ENCODE results near the gene ZRANB1. TPM values are rescaled to one million over a fixed set of nuclear protein-coding genes. Genes with fewer than 3 reads are reported as not detected.

Gene ZRANB1
- total RNA-seq, 1 donor from 2014 or later: 28.9 TPM

- peak overlapping the region; percentile 45 for H3K27ac Mint-ChIP-seq (ENCODE audit: unreplicated experiment)
- TF ChIP-seq CTCF (IDR thresholded peaks at IDR 0.05; ENCODE audit: partially characterized antibody, unreplicated experiment): no peak
Observed at GRCh38 chr10:125016611-125017202, 74.8 kb downstream of the ZRANB1 start.

GRCh38 chr10:125017547-125018298 is 75.8 kb downstream of the ZRANB1 start:
- peak; percentile 34 for DNase-seq
- TF ChIP-seq CTCF (IDR thresholded peaks at IDR 0.05; ENCODE audit: partially characterized antibody, unreplicated experiment): no peak
- peaks cover 16% of the 10 kb centered on the region for H3K27me3 Mint-ChIP-seq (ENCODE audit: unreplicated experiment)
- peaks cover 11% of the 10 kb centered on the region for H3K36me3 Mint-ChIP-seq (ENCODE audit: unreplicated experiment)
- peaks cover 36% of the 10 kb centered on the region for H3K9me3 Mint-ChIP-seq (ENCODE audit: unreplicated experiment)
- H3K4me1 Mint-ChIP-seq (ENCODE audit: low read depth, unreplicated experiment): peaks cover 37% of the 10 kb centered on the region
- H3K27ac Mint-ChIP-seq (ENCODE audit: unreplicated experiment): peak overlapping the region; percentile 45
- peak overlapping the region; percentile 42 for H3K4me3 Mint-ChIP-seq (ENCODE audit: unreplicated experiment)

More at GRCh38 chr10:125016611-125017202, 74.8 kb downstream of the ZRANB1 start:
- Mint-ChIP-seq H3K36me3 (ENCODE audit: unreplicated experiment) (peaks cover 11% of the 10 kb centered on the region), H3K4me1 (ENCODE audit: low read depth, unreplicated experiment) (peaks cover 30% of the 10 kb centered on the region), H3K4me3 (ENCODE audit: unreplicated experiment) (no peak overlapping the region), H3K27me3 (ENCODE audit: unreplicated experiment) (peaks cover 17% of the 10 kb centered on the region), H3K9me3 (ENCODE audit: unreplicated experiment) (peaks cover 32% of the 10 kb centered on the region)
- no peak for DNase-seq

- H3K27ac Mint-ChIP-seq (ENCODE audit: unreplicated experiment): peak overlapping the region; percentile 23
- H3K36me3 Mint-ChIP-seq (ENCODE audit: unreplicated experiment): peaks cover 11% of the 10 kb centered on the region
- H3K4me3 Mint-ChIP-seq (ENCODE audit: unreplicated experiment): no peak overlapping the region
- peaks cover 33% of the 10 kb centered on the region for H3K9me3 Mint-ChIP-seq (ENCODE audit: unreplicated experiment)
- TF ChIP-seq CTCF (IDR thresholded peaks at IDR 0.05; ENCODE audit: partially characterized antibody, unreplicated experiment): no peak
- DNase-seq: no peak
- H3K27me3 Mint-ChIP-seq (ENCODE audit: unreplicated experiment): peaks cover 17% of the 10 kb centered on the region
- peaks cover 41% of the 10 kb centered on the region for H3K4me1 Mint-ChIP-seq (ENCODE audit: low read depth, unreplicated experiment)
Observed at GRCh38 chr10:125018576-125019143, 76.7 kb downstream of the ZRANB1 start.

GRCh38 chr10:125020386-125020785 is 78.5 kb downstream of the ZRANB1 start:
- peaks cover 7% of the 10 kb centered on the region for H3K36me3 Mint-ChIP-seq (ENCODE audit: unreplicated experiment)
- no peak for DNase-seq
- H3K9me3 Mint-ChIP-seq (ENCODE audit: unreplicated experiment): peaks cover 32% of the 10 kb centered on the region
- H3K4me1 Mint-ChIP-seq (ENCODE audit: low read depth, unreplicated experiment): peaks cover 50% of the 10 kb centered on the region
- peaks cover 17% of the 10 kb centered on the region for H3K27me3 Mint-ChIP-seq (ENCODE audit: unreplicated experiment)
- no peak overlapping the region for H3K4me3 Mint-ChIP-seq (ENCODE audit: unreplicated experiment)
- TF ChIP-seq CTCF (IDR thresholded peaks at IDR 0.05; ENCODE audit: partially characterized antibody, unreplicated experiment): no peak
- no peak overlapping the region for H3K27ac Mint-ChIP-seq (ENCODE audit: unreplicated experiment)

GRCh38 chr10:125020871-125021270 is 78.9 kb downstream of the ZRANB1 start:
- H3K4me3 Mint-ChIP-seq (ENCODE audit: unreplicated experiment): no peak overlapping the region
- H3K36me3 Mint-ChIP-seq (ENCODE audit: unreplicated experiment): peaks cover 7% of the 10 kb centered on the region
- no peak for TF ChIP-seq CTCF (IDR thresholded peaks at IDR 0.05; ENCODE audit: partially characterized antibody, unreplicated experiment)
- H3K27me3 Mint-ChIP-seq (ENCODE audit: unreplicated experiment): peaks cover 16% of the 10 kb centered on the region
- no peak overlapping the region for H3K27ac Mint-ChIP-seq (ENCODE audit: unreplicated experiment)
- peaks cover 53% of the 10 kb centered on the region for H3K4me1 Mint-ChIP-seq (ENCODE audit: low read depth, unreplicated experiment)
- H3K9me3 Mint-ChIP-seq (ENCODE audit: unreplicated experiment): peaks cover 35% of the 10 kb centered on the region
- DNase-seq: no peak
